Heart left ventricle (tissue), 16 donors: ENCODE results near the gene ITGB3. TPM values are rescaled to one million over a fixed set of nuclear protein-coding genes. Genes with fewer than 3 reads are reported as not detected.
A peak's percentile ranks its signal among the peaks of the same experiment; 100 is the strongest.

Experiments
- ATAC-seq, 4 donors: fragments of 200-7000 bp; cut with Tn5 transposase; one replicate each; pipeline ENCODE4 v1.9.1; 2020 to 2022; ENCODE audit warnings: moderate library complexity in 4 of 4, mild to moderate bottlenecking in 3 of 4, moderate number of reproducible peaks in 1 of 4
- DNase-seq, 5 donors: peaks; one replicate each; pipeline ENCODE4 v3.0.0-alpha.2; 2020
- H3K27ac ChIP-seq, 12 donors: fragments of 200-600 bp; sonication (generic) in 4 of 12; one replicate each; pipeline versions ENCODE4 v1.5.0 to v1.8.0; 2016 to 2022; ENCODE audit warnings: mild to moderate bottlenecking in 2 of 12
- H3K27me3 ChIP-seq, 9 donors: fragments of 200-600 bp; sonication (generic) in 2 of 9; one replicate each; pipeline versions ENCODE4 v1.5.1 to v1.8.0; 2016 to 2022; ENCODE audit warnings: mild to moderate bottlenecking in 3 of 9
- H3K36me3 ChIP-seq, 9 donors: fragments of 200-600 bp; sonication (generic) in 2 of 9; one replicate each; pipeline versions ENCODE4 v1.5.0 to v1.8.0; 2018 to 2022; ENCODE audit warnings: mild to moderate bottlenecking in 2 of 9
- H3K4me1 ChIP-seq, 12 donors: fragments of 200-600 bp; sonication (generic) in 4 of 12; one replicate each; pipeline versions ENCODE4 v1.5.0 to v1.8.0; 2016 to 2022; ENCODE audit warnings: mild to moderate bottlenecking in 3 of 12
- H3K4me3 ChIP-seq, 12 donors: fragments of 200-600 bp; sonication (generic) in 4 of 12; one replicate each; pipeline versions ENCODE4 v1.5.0 to v1.8.0; 2017 to 2022; ENCODE audit warnings: mild to moderate bottlenecking in 9 of 12, moderate library complexity in 4 of 12
- H3K9me3 ChIP-seq, 12 donors: fragments of 200-600 bp; sonication (generic) in 4 of 12; one replicate each; pipeline versions ENCODE4 v1.5.0 to v1.8.0; 2016 to 2022; ENCODE audit warnings: mild to moderate bottlenecking in 1 of 12
- POLR2A ChIP-seq, 2 donors: fragments of 450-650 bp; IDR thresholded peaks; one replicate each; pipeline ENCODE4 v1.6.1; 2017; ENCODE audit warnings: antibody characterized with exemption in 2 of 2, mild to moderate bottlenecking in 2 of 2, moderate library complexity in 2 of 2
- WGBS, 4 donors: extraction: QIAGEN DNeasy Blood & Tissue Kit in 2 of 4; methylation state at CpG; one replicate each; pipeline versions ENCODE4 v1.1.5 to v1.1.7; 2013 to 2018; 5-methylcytosine and 5-hydroxymethylcytosine counted together
- intact Hi-C, 10 donors: fragments of 100-400 bp; cut with DNase I; formaldehyde crosslinking; loops; one replicate each; pipeline versions ENCODE4 v1.11.1 to v1.14.2; 2022
- polyA plus RNA-seq, 2 donors: library from polyadenylated mRNA; stranded (reverse); fragments of 200-250 nt; gene quantifications; one replicate each; pipeline ENCODE4 v1.2.3, GENCODE V29; 2013
- total RNA-seq, 9 donors: library from RNA; depleted of rRNA in 2 of 9; stranded (reverse); fragments of >200 nt in 2 of 9; fragmentation: NEBNext Ultra II Directional in 3 of 9; extraction: Animal tissue kit (Norgen Biotek cat#: 25700) in 3 of 9; gene quantifications; one replicate each; pipeline versions ENCODE4 v1.1.0 to v1.2.4, GENCODE V29; 2016 to 2023
- TF ChIP-seq, protein P1 (sequence below), 12 donors: fragments of 200-600 bp; sonication (generic) in 4 of 12; IDR thresholded peaks; one replicate each; pipeline versions ENCODE4 v1.5.0 to v1.8.0; 2018 to 2022; ENCODE audit warnings: antibody characterized with exemption in 12 of 12, mild to moderate bottlenecking in 5 of 12
- donor health status: ischemic (EF 13 %, LVEDD 7.1; RV severe dilation, severe dysfunction).
- donor health status: healthy with polysubstance abuse.
- donor health status: DM: no; HTN: yes; CAD: no.
- donor health status: DM: no; HTN: no; CAD: no.
- donor health status: ischemic (EF 25% LVEDD 6.9; RV normal size, moderate dysfunction).
- donor health status: ischemic (EF 25% LVEDD 5.7; RV mildly dilated, moderate dysfunction).
- donor health status: healthy.
- donor health status: DM: yes; HTN: yes; CAD: no.
- donor health status: ischemic (EF 35%, LVEDD 5.7; RV mildly dilated, moderate dysfunction).
- donor health status: nonischemic (EF 11% LVEDD 7.7; RV severe dilation, severe dysfunction).
- donor health status: DM: yes; HTN: yes; CAD: no.
- donor health status: PGD.
- donor health status: ischemic (EF 29% LVEDD 5.4; RV normal size, mild dysfunction).
- donor health status: nonischemic (EF 23%, LVEDD 6.1; RV moderate dilation, normal function).

The ITGB3 gene
- total and polyA plus RNA-seq, 11 donors, result 1.3 to 14.8 (median 4.8) TPM

DNA sequence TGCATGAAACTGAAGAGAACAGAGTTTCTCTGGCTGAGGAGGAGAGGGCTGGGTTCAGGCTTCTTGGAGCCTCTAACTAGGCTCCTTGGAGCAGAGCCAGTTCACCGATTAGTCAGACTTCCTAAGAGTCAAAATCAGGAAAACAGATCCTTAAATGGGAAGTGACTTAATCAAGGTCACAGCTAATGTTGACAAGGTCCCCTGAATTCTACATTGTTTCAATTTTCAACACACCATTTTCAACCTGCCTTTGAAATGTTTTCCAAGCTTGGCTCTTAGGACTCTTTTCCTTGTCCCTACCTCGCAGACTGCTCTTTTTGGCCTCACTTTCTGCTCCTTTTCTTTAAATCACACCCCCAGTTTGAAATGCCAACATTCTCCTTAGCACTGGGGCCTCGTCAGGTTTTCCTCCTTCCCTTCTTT, 28.2 kb upstream of the ITGB3 start:
- 33 to 42% (median 38%) methylated on average over 3 of the region's 3 CpGs for WGBS, 4 donors
- no peak overlapping the region for H3K4me3 ChIP-seq
- peak overlapping the region; percentile 78 to 96 (median 87) for H3K27ac ChIP-seq
- no peaks in the 10 kb centered on the region for H3K27me3 ChIP-seq
- peaks cover 6 to 55% (median 38%) of the 10 kb centered on the region in 12 donors for H3K4me1 ChIP-seq
- intact Hi-C loops, result loop anchor here in 5 of 10 donors (2.0 to 10.0 kb wide), 3 partner anchors 37 to 579 kb away; partner anchors contain the start of gene CDC27 (in 2 of the 5)
- ATAC-seq (peak; percentile 71 to 86 (median 79)), DNase-seq (peak in 4 of 5 donors; percentile 85 to 90 (median 88))
- TF ChIP-seq, protein P1, sequence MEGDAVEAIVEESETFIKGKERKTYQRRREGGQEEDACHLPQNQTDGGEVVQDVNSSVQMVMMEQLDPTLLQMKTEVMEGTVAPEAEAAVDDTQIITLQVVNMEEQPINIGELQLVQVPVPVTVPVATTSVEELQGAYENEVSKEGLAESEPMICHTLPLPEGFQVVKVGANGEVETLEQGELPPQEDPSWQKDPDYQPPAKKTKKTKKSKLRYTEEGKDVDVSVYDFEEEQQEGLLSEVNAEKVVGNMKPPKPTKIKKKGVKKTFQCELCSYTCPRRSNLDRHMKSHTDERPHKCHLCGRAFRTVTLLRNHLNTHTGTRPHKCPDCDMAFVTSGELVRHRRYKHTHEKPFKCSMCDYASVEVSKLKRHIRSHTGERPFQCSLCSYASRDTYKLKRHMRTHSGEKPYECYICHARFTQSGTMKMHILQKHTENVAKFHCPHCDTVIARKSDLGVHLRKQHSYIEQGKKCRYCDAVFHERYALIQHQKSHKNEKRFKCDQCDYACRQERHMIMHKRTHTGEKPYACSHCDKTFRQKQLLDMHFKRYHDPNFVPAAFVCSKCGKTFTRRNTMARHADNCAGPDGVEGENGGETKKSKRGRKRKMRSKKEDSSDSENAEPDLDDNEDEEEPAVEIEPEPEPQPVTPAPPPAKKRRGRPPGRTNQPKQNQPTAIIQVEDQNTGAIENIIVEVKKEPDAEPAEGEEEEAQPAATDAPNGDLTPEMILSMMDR (IDR thresholded peaks at IDR 0.05), result no peak
- no peak for TF ChIP-seq POLR2A (IDR thresholded peaks at IDR 0.05)
- no peaks in the 10 kb centered on the region for H3K36me3 ChIP-seq
- no peaks in the 10 kb centered on the region for H3K9me3 ChIP-seq

DNA sequence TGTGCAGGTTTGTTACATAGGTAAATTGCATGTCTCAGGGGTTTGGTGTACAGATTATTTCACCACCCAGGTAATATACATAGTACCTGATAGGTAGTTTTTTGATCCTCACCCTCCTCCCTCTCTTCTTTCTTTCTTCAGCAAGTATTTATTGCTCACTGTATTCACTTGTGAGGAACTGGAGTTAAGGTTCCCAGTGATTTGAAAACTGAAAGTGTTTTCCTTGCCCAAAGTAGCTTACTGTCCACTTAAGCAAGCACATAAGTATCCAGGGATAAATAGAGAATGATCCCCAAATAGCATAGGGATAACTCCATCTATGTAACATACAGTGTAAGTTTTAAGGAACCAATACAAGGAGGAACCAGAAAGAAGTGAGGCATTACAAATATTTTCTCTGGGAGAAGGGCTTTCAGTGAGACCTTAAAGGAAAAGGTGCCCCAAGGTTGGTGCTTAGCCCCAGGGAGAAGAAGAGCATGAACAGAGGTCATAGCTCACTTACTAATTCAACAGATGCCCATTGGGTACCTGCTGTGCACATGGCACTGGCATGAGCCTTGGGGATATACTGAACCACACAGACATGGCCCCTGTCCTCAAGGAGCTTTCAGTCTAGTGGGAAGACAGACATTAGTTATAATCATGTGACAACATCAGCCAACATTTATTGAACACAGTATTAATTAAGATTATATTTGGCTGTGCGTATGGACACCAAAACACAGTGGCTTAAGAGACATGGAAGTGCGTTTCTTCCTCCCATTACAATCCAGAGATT, 27.5 kb upstream of the ITGB3 start:
- Histone ChIP-seq H3K27me3 (no peaks in the 10 kb centered on the region), H3K4me1 (peaks cover 6 to 58% (median 38%) of the 10 kb centered on the region in 12 donors), H3K9me3 (no peaks in the 10 kb centered on the region), H3K36me3 (no peaks in the 10 kb centered on the region), H3K4me3 (no peak overlapping the region), H3K27ac (peak overlapping the region; percentile 78 to 96 (median 87))
- DNase-seq (no peak), ATAC-seq (no peak)
- intact Hi-C loops, result loop anchor here in 5 of 10 donors (2.0 to 10.0 kb wide), 3 partner anchors 37 to 579 kb away; partner anchors contain the start of gene CDC27 (in 2 of the 5)
- TF ChIP-seq, protein P1 (IDR thresholded peaks at IDR 0.05), result no peak
- WGBS, 4 donors, result 88 to 96% (median 90%) methylated on average over 2 of the region's 2 CpGs

DNA sequence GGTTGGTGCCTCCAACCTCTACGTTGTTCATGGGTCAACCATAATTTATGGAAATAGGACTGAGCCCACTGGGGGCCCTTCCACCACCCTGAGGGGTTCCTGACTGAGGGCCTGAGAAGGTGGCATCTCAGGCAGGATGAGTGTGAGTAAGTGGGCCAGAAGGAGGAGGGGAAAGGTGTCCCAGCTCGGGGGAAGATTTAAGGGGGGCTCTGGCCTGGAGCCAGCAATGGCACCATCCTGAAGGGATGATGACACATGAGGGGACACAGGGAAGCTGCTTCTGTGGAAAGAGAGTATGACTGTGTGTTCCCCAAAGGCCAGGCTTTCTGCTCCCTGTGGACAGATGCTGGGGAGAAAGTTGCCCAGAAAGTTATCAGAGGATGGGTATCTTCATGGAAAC, 25.8 kb upstream of the ITGB3 start:
- intact Hi-C loops, result loop anchor here in 5 of 10 donors (2.0 to 10.0 kb wide), 3 partner anchors 89 to 577 kb away; no protein-coding TSS in a partner anchor
- ATAC-seq, result no peak
- no peak for DNase-seq
- no peaks in the 10 kb centered on the region for H3K27me3 ChIP-seq
- no peak overlapping the region for H3K4me3 ChIP-seq
- H3K4me1 ChIP-seq, result peaks cover 6 to 53% (median 37%) of the 10 kb centered on the region in 12 donors
- WGBS, 4 donors, result 73 to 87% (median 85%) methylated on average over 2 of the region's 2 CpGs
- H3K36me3 ChIP-seq, result no peaks in the 10 kb centered on the region
- TF ChIP-seq POLR2A (IDR thresholded peaks at IDR 0.05), result no peak
- TF ChIP-seq, protein P1 (IDR thresholded peaks at IDR 0.05), result no peak
- no peaks in the 10 kb centered on the region for H3K9me3 ChIP-seq
- peak overlapping the region in 2 of 12 donors; percentile 7 to 21 for H3K27ac ChIP-seq
